ENCODE data around the gene MYRF. TPM values are rescaled to one million over a fixed set of nuclear protein-coding genes. Genes with fewer than 3 reads are reported as not detected.

MYRF gene
- total RNA-seq, 2 donors from 2014 or later: 33.2 to 47.5 TPM

DNA sequence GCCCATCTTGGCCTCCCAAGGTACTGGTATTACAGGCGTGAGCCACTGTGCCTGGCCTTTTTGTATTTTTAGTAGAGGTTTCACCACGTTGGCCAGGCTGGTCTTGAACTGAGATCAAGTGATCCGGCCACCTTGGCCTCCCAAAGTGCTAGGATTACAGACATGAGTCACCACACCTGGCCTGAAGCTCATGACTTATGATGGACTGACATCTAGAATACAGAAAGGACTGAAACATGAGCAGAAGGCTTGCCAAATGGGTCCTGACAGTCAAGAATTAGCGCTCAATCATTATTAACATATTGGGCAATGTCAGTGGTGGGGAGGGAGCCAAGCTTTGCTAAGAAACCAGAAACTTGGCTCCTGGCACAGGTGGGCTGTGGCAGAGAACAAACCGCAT, 59.4 kb downstream of the MYRF start:
- DNase-seq (no peak), ATAC-seq (no peak)
- peaks cover 24% of the 10 kb centered on the region for H3K4me1 ChIP-seq
- 82 to 90% methylated on average over 5 of the region's 5 CpGs for WGBS, 2 donors
- no peak overlapping the region for H3K27ac ChIP-seq
- no peak overlapping the region for H3K4me3 ChIP-seq
- H3K27me3 ChIP-seq: no peaks in the 10 kb centered on the region
- H3K36me3 ChIP-seq (replicated peaks in 1 of 2; ENCODE audit: insufficient read depth in 1 of 2, low read depth in 2 of 2): no peaks in the 10 kb centered on the region
- no peaks in the 10 kb centered on the region for H3K9me3 ChIP-seq
- intact Hi-C loops (cut with DNase I): no loop called here
- TF ChIP-seq CTCF (IDR thresholded peaks at IDR 0.05): no peak
- no peak for TF ChIP-seq POLR2A (IDR thresholded peaks at IDR 0.05)

DNA sequence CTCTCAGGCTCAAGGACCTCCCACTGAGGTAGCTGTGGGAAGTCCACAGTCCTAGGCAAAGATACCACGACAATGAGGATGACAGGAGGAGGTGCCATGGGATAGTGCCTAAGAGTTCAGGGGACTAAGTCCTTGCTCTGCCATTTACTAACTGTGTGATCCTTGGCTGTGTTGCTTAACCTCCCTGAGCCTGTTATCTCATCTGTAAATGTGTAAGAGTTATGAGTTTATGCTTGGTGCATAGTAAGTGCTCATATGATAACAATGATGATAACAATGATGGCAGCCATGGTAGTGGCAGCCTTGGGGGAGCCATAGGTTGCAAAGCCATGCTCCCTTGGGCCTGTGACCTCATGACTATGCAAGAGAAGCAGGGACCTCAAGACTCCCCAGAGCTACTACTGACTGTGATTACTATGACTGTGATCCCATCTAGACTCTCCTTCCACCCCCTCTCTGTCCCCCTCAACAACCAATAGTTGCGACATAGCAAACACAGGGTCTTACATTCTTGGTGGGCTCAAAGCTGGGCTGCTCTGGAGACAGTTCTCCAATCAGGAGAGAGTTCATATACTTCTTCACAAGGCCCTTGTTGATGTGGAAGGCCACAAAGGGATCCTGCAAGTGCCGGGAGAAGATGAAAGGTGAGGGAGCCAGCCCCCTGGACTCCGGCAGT, 60.4 kb downstream of the MYRF start:
- no peaks in the 10 kb centered on the region for H3K9me3 ChIP-seq
- no peaks in the 10 kb centered on the region for H3K27me3 ChIP-seq
- TF ChIP-seq CTCF (IDR thresholded peaks at IDR 0.05): no peak
- no peak for TF ChIP-seq POLR2A (IDR thresholded peaks at IDR 0.05)
- no peak overlapping the region for H3K4me3 ChIP-seq
- H3K4me1 ChIP-seq: peaks cover 30% of the 10 kb centered on the region
- H3K36me3 ChIP-seq (replicated peaks in 1 of 2; ENCODE audit: insufficient read depth in 1 of 2, low read depth in 2 of 2): no peaks in the 10 kb centered on the region
- intact Hi-C loops (cut with DNase I): no loop called here
- ATAC-seq (no peak), DNase-seq (no peak)
- H3K27ac ChIP-seq: no peak overlapping the region
- WGBS, 2 donors: 96% methylated on average over 4 of the region's 4 CpGs

GRCh38 chr11:61814247-61814957, 62.0 kb downstream of the MYRF start:
- Histone ChIP-seq H3K27me3 (no peaks in the 10 kb centered on the region), H3K4me3 (peak overlapping the region in 1 of 2 donors; percentile 22), H3K27ac (peak overlapping the region in 3 of 4 donors; percentile 53 to 86 (median 84)), H3K36me3 (replicated peaks in 1 of 2; ENCODE audit: insufficient read depth in 1 of 2, low read depth in 2 of 2) (no peaks in the 10 kb centered on the region), H3K4me1 (peaks cover 30% of the 10 kb centered on the region), H3K9me3 (no peaks in the 10 kb centered on the region)
- DNase-seq (peak; percentile 29 to 57 (median 55)), ATAC-seq (peak; percentile 16)
- 70% methylated on average over 16 of the region's 16 CpGs for WGBS, 2 donors
- TF ChIP-seq CTCF (IDR thresholded peaks at IDR 0.05): no peak
- peak in 1 of 3 donors; percentile 27 for TF ChIP-seq POLR2A (IDR thresholded peaks at IDR 0.05)
- intact Hi-C loops (cut with DNase I): no loop called here

GRCh38 chr11:61814958-61815789, 62.7 kb downstream of the MYRF start:
- 2 to 3% methylated on average over 28 to 65 of the region's 66 CpGs for WGBS, 2 donors
- intact Hi-C loops (cut with DNase I): no loop called here

More at GRCh38 chr11:61814958-61815789, 62.7 kb downstream of the MYRF start:
- Histone ChIP-seq H3K27ac (peak overlapping the region; percentile 53 to 86 (median 70)), H3K36me3 (replicated peaks in 1 of 2; ENCODE audit: insufficient read depth in 1 of 2, low read depth in 2 of 2) (no peaks in the 10 kb centered on the region), H3K4me1 (peaks cover 30% of the 10 kb centered on the region), H3K27me3 (no peaks in the 10 kb centered on the region), H3K9me3 (no peaks in the 10 kb centered on the region), H3K4me3 (peak overlapping the region; percentile 22 to 45)
- peak; percentile 89 for ATAC-seq
- DNase-seq: peak; percentile 88 to 97 (median 95)
- peak; percentile 80 to 93 (median 90) for TF ChIP-seq POLR2A (IDR thresholded peaks at IDR 0.05)
- TF ChIP-seq CTCF (IDR thresholded peaks at IDR 0.05): no peak
